Fibroblast of lung (primary cell): ENCODE data around the gene ABRAXAS1. TPM values are rescaled to one million over a fixed set of nuclear protein-coding genes. Genes with fewer than 3 reads are reported as not detected.

Experiments used
- DNase-seq, 2 donors: peaks; one replicate each; pipeline versions ENCODE4 v3.0.0 to v3.0.0-alpha.2; 2010; ENCODE audit warnings: low read depth in 2 of 2
- H2AFZ ChIP-seq: 2 replicates; pipeline ENCODE4 v1.5.1; 2012; ENCODE audit warnings: low read length, control low read depth, inconsistent platforms
- H3K27ac ChIP-seq: 2 replicates; pipeline ENCODE4 v1.5.1; 2011; ENCODE audit warnings: low read length, control low read depth; ENCODE audit not compliant: insufficient read depth
- H3K27me3 ChIP-seq: 2 replicates; pipeline ENCODE4 v1.5.1; 2011; ENCODE audit warnings: mild to moderate bottlenecking, low read length; ENCODE audit not compliant: control insufficient read depth, insufficient read depth
- H3K36me3 ChIP-seq: 2 replicates; pipeline ENCODE4 v1.5.1; 2011; ENCODE audit warnings: low read length; ENCODE audit not compliant: control insufficient read depth, insufficient read depth
- H3K4me1 ChIP-seq: 2 replicates; pipeline ENCODE4 v1.5.1; 2011; ENCODE audit warnings: low read length; ENCODE audit not compliant: control insufficient read depth, insufficient read depth; ENCODE audit errors: extremely low read depth
- H3K4me2 ChIP-seq: 2 replicates; pipeline ENCODE4 v1.5.1; 2011; ENCODE audit warnings: low read length, control low read depth; ENCODE audit not compliant: insufficient read depth; ENCODE audit errors: extremely low read depth
- H3K4me3 ChIP-seq, 4 experiments: fragments of 200-600 bp in 1 of 4; sonication (generic) in 1 of 4; replicated peaks in 1 of 4; 2 replicates each; pipeline ENCODE4 v1.5.1; 2011 to 2016; ENCODE audit warnings: low read length in 4 of 4, low read depth in 3 of 4, mild to moderate bottlenecking in 3 of 4, control low read depth in 2 of 4, inconsistent platforms in 1 of 4, mixed read lengths in 1 of 4; ENCODE audit not compliant: insufficient read depth in 1 of 4; ENCODE audit errors: control extremely low read depth in 1 of 4
- H3K79me2 ChIP-seq: 2 replicates; pipeline ENCODE4 v1.5.1; 2012; ENCODE audit warnings: mild to moderate bottlenecking, low read length, inconsistent platforms; ENCODE audit not compliant: control insufficient read depth, insufficient read depth
- H3K9ac ChIP-seq: 2 replicates; pipeline ENCODE4 v1.5.1; 2011; ENCODE audit warnings: mild to moderate bottlenecking, low read length, control low read depth; ENCODE audit not compliant: insufficient read depth
- H3K9me3 ChIP-seq: 2 replicates; pipeline ENCODE4 v1.5.1; 2012; ENCODE audit warnings: low read depth, low read length; ENCODE audit not compliant: control insufficient read depth, insufficient read depth
- H4K20me1 ChIP-seq: 2 replicates; pipeline ENCODE4 v1.5.1; 2011; ENCODE audit warnings: low read length; ENCODE audit not compliant: control insufficient read depth, insufficient read depth; ENCODE audit errors: extremely low read depth
- EZH2 ChIP-seq: IDR thresholded peaks from 2 replicates; pipeline ENCODE4 v1.5.1; 2012; ENCODE audit warnings: low read length, control low read depth, mild to moderate bottlenecking; ENCODE audit errors: missing control alignments
- polyA plus RNA-seq, 2 donors: library from polyadenylated mRNA; depleted of rRNA in 1 of 2; stranded (reverse) in 1 of 2; unstranded in 1 of 2; fragments of >200 nt; gene quantifications; 2 replicates each; pipeline ENCODE4 v1.2.1, GENCODE V29; 2011 to 2012; ENCODE audit warnings: missing spikeins in 1 of 2
- total RNA-seq: library from RNA; depleted of rRNA; stranded (reverse); fragments of >200 nt; gene quantifications from 2 replicates; pipeline ENCODE4 v1.2.1, GENCODE V29; 2014
- TF ChIP-seq, protein P1 (sequence below), 2 donors: IDR thresholded peaks in 1 of 2; conservative IDR thresholded peaks in 1 of 2; 1 replicate in 1 of 2; 2 replicates in 1 of 2; pipeline ENCODE4 v1.5.1; 2011 to 2012; ENCODE audit warnings: low read length in 2 of 2, control low read depth in 1 of 2, inconsistent platforms in 1 of 2, low read depth in 1 of 2, mild to moderate bottlenecking in 1 of 2

The ABRAXAS1 gene
- total and polyA plus RNA-seq, 2 donors (not counting 1 experiment from before 2014, with no cell fraction given): 17.1 to 22.0 TPM

DNA sequence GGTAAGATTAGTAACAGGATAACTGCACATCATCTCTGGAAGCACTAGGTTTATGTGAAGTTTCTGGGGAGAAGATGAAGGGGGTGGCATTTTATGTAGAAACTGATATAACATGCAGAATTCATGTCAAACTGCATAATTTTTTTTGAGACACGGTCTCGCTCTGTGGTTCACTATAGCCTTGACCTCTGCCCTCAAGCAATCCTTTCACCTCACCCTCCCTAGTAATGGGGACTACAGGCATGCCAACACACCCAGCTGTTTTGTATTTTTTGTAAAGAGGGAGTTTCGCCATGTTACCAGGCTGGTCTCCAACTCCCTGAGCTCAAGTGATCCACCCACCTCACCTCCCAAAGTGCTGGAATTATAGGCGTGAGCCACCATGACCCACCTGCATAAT is 11.5 kb downstream of the ABRAXAS1 start:
- Histone ChIP-seq H3K9ac (no peak overlapping the region), H3K4me2 (no peak overlapping the region), H3K36me3 (peaks cover 1% of the 10 kb centered on the region), H3K27me3 (no peaks in the 10 kb centered on the region), H2AFZ (no peak overlapping the region), H3K9me3 (no peaks in the 10 kb centered on the region), H3K27ac (no peak overlapping the region), H4K20me1 (no peaks in the 10 kb centered on the region), H3K4me1 (no peaks in the 10 kb centered on the region), H3K4me3 (no peak overlapping the region), H3K79me2 (no peaks in the 10 kb centered on the region)
- no peak for DNase-seq
- TF ChIP-seq, protein P1, sequence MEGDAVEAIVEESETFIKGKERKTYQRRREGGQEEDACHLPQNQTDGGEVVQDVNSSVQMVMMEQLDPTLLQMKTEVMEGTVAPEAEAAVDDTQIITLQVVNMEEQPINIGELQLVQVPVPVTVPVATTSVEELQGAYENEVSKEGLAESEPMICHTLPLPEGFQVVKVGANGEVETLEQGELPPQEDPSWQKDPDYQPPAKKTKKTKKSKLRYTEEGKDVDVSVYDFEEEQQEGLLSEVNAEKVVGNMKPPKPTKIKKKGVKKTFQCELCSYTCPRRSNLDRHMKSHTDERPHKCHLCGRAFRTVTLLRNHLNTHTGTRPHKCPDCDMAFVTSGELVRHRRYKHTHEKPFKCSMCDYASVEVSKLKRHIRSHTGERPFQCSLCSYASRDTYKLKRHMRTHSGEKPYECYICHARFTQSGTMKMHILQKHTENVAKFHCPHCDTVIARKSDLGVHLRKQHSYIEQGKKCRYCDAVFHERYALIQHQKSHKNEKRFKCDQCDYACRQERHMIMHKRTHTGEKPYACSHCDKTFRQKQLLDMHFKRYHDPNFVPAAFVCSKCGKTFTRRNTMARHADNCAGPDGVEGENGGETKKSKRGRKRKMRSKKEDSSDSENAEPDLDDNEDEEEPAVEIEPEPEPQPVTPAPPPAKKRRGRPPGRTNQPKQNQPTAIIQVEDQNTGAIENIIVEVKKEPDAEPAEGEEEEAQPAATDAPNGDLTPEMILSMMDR (conservative IDR thresholded peaks at IDR 0.05 in 1 of 2, IDR thresholded peaks at IDR 0.05 in 1 of 2; ENCODE audit: low read depth in 1 of 2, low read length in 2 of 2): no peak
- TF ChIP-seq EZH2: no peak

DNA sequence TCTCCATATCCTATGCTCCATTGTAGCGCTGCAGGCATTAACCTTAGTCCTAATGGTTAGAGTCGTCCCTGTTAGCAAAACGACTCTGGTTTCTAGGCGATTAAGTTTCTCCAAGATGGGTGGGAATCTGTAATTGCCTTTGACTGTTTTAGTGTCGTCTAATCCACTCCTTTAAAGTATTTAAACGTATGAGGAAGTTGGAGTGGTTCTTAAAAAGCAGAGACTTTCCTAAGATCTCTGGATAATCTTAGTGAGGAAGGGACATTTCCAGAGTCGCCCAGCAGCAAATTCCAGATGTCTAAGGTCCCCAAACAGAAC is 28.8 kb downstream of the ABRAXAS1 start:
- Histone ChIP-seq H3K27ac (peak overlapping the region; percentile 92), H3K4me2 (peak overlapping the region; percentile 89), H3K79me2 (peaks cover 39% of the 10 kb centered on the region), H3K4me3 (peak overlapping the region; percentile 65 to 99 (median 90)), H3K36me3 (peaks cover 11% of the 10 kb centered on the region), H3K9me3 (no peaks in the 10 kb centered on the region), H4K20me1 (no peaks in the 10 kb centered on the region), H3K27me3 (no peaks in the 10 kb centered on the region), H2AFZ (peak overlapping the region; percentile 100), H3K4me1 (no peaks in the 10 kb centered on the region), H3K9ac (peak overlapping the region; percentile 80)
- TF ChIP-seq, protein P1 (conservative IDR thresholded peaks at IDR 0.05 in 1 of 2, IDR thresholded peaks at IDR 0.05 in 1 of 2; ENCODE audit: low read depth in 1 of 2, low read length in 2 of 2): no peak
- no peak for TF ChIP-seq EZH2
- no peak for DNase-seq

DNA sequence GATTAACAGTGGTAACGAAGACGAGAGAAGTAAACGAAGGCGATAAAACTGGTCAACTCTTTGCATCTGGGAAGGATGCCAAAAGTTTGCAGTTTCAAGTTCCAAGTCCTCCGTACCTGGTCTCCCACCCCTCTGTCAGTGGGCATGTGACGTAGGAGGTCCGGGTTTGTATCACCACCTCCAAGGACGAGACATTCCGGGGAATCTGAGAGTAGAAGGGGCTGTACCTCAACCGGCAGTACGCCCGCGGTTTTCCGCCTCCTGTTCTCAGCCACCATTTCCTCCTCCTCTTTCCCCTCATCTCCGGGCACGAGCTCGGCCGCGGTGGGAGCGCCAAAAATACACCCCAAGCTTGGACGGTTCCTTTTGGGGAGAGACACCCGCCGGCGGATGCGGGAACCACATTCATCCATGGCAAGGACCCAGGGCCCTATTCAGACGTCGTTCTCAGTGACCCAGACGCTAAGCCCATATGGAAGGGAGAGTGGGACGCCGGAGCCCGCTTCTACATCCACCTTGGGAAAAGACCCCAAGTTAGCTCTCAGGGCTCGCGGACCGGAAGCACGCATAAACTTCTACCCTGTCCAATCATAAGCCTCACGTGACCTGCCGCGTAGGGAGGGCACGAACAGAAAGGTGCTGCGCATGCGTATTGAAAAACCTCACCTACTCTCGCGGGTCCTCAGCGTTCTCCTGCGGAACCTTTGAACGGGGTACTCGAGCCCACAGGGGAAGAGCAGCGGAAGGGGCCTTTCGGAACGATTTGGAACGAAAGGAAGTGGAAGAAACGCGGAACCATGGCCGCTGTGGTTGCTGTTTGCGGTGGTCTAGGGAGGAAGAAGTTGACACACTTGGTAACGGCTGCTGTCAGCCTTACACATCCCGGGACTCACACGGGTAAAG is 29.4 kb downstream of the ABRAXAS1 start, which contains the start of the genes HELQ and MRPS18C:
Gene HELQ, minus strand, starts transcription at position 543 of the 903 bp plus-strand sequence. Its CDS starts 130 bp downstream, at position 413.
Gene MRPS18C, plus strand, starts transcription at position 778 of the 903 bp plus-strand sequence. Its CDS starts 20 bp downstream, at position 798.
- peak within 1 kb of the TSS; percentile 92 for H3K27ac ChIP-seq
- peak within 1 kb of the TSS; percentile 65 to 99 (median 90) for H3K4me3 ChIP-seq
- H4K20me1 ChIP-seq: no peaks in the 10 kb centered on the region
- TF ChIP-seq EZH2: no peak
- TF ChIP-seq, protein P1 (conservative IDR thresholded peaks at IDR 0.05 in 1 of 2, IDR thresholded peaks at IDR 0.05 in 1 of 2; ENCODE audit: low read depth in 1 of 2, low read length in 2 of 2): peak; percentile 40 to 43
- H3K9ac ChIP-seq: peak within 1 kb of the TSS; percentile 80
- peak within 1 kb of the TSS; percentile 100 for H2AFZ ChIP-seq
- H3K4me2 ChIP-seq: peak within 1 kb of the TSS; percentile 98
- H3K27me3 ChIP-seq: no peaks in the 10 kb centered on the region
- H3K36me3 ChIP-seq: peaks cover 8% of the 10 kb centered on the region
- no peaks in the 10 kb centered on the region for H3K9me3 ChIP-seq
- peak; percentile 97 to 99 for DNase-seq
- no peaks in the 10 kb centered on the region for H3K4me1 ChIP-seq
- H3K79me2 ChIP-seq: peaks cover 39% of the 10 kb centered on the region
